HG02970 (cell line): Measurements from ENCODE around the gene RTN4RL2.

Source experiments
- ATAC-seq: cut with Tn5 transposase; IDR thresholded peaks from one replicate; pipeline ENCODE4 v1.9.1; 2021; ENCODE audit warnings: mild to moderate bottlenecking, moderate library complexity, moderate number of reproducible peaks; ENCODE audit not compliant: unreplicated experiment, low FRiP score

Gene RTN4RL2

DNA sequence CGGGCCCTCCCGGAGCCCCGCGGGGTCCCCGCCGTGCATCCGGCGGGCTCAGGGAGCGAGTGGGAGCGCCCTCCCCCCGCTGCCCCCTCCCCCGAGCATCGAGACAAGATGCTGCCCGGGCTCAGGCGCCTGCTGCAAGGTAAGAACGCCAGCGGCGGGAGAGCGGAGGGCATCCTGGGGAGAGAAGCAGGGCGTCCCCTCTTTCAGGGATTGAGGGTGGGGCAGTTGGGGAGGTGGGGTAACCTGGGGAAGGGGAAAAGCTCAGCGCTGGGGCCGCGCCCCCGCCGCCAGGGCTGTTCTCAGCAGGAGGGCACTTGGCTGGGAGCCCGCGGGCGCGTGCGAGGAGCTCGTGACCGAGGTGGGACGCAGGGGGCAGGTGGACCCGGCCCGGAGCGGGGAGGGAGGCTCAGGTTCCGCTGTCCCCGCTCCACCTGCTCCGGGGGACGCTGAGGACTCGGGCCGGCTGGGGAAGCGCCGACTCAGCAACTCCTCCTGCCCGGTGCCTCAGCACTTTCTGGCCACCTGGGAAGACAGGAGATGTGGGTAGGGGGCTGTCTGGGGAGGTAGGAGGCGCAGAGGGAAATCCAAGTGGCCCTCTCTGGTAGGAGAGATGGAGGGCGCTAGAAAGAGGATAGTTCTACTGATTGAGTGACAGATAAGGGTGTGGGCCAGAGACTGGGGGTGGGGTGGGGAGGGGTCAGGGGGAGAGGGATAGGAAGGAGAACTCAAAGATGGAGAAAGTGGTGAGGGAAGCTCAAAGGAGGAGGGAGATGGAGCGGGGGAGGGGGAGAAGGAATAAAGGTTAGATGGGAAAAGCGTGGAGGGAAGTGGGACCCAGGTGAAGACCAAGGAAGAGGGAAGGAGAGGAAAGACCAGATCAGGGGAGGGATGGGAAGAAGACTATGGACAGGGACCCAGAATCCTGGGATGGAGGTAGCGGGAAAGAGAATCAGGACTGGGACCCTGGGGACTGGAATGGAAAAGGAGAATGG, 726 bp downstream of the RTN4RL2 start:
- no peak for ATAC-seq

DNA sequence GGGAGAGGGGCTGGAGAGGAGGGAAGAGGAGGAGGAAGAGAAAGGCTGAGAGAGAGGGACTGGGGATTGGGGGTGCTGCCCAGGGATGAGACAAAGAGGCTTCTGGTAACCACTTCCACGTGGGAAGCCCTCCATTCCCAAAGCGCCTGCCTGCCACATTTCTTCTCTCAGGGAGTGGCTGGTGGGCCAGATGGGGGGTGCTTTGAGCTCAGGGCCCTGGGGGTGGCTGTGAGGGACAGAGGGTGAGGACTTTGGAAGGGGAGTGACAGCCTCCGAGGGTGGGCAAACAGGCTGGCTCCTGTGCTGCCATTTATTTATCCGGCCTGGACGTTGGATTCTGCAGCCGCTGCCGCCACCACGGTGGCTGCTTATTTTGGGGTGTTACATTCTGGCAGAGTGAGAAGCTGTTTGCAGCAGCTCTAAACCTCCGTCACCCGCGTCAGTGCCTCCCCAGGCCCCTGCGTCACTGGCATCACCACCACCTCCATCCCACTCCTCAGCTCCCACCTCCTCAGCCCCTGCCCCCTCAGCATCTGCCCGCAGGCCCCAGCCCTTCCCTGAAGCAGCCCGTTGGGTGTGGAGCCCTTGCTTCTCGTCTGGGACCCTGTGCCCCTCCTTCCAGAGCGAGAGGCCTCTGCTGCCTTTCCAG, 1.6 kb downstream of the RTN4RL2 start:
- no peak for ATAC-seq

DNA sequence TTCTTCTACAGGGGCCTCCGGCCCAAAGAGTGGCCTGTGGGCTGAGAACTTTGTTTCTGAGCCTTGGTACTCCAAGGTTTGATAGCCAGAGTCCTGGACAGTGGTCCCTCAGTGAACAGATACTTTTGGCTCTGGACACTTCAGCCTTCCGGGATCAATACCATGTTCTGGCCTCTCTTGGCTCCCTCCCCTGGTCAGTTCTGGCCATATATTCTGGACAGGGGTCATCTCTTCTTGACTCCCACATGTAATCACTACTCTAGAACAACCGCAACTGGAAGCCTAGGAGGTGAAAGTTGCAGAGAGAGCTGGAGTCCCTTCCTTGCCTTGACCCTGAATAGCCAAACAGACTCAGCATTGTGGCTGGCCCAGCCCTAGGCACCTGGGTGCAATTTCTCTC, 2.3 kb downstream of the RTN4RL2 start:
- no peak for ATAC-seq

DNA sequence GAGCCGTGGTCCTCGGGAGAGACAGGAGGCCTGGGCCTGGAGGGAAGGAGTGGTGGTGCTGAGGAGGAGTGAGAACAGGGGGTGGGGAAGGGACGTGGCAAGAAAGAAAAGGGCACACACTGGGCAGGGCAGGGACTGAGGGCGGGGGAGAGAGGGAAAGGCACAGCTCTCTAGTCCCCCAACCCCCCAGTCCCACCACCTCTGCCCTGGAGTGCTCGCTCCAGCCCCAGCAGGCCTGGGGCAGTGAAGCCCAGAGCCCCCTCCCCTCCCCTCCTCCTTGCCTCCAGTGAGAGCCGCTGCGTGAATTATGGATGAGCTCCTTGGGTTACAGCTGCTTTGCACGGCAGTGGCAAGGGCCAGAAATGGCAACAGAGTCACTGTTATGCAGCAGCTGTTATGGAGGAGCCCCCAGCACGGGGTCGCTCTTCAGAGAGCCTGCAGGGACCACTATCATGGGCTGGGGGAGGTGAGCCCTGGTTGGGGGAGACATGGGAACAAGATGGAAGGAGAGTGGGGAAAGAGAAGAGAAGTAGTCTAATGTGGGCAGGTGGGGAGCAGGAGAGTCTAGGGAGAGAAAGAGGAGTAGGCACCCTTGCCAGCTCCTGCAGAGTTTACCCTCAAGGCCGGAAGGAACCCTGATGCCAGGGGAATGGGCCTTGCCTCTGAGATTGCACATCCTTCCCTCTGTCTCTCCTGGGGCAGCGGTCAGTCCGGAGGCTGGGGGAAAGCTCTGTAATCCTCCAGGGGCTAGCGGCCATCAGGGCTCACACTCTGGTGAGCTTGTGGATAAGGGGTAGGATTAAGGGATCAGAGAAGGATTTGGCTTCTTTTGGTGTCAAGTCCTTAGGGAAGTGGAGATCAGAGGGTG, 3.6 kb downstream of the RTN4RL2 start:
- ATAC-seq = no peak

DNA sequence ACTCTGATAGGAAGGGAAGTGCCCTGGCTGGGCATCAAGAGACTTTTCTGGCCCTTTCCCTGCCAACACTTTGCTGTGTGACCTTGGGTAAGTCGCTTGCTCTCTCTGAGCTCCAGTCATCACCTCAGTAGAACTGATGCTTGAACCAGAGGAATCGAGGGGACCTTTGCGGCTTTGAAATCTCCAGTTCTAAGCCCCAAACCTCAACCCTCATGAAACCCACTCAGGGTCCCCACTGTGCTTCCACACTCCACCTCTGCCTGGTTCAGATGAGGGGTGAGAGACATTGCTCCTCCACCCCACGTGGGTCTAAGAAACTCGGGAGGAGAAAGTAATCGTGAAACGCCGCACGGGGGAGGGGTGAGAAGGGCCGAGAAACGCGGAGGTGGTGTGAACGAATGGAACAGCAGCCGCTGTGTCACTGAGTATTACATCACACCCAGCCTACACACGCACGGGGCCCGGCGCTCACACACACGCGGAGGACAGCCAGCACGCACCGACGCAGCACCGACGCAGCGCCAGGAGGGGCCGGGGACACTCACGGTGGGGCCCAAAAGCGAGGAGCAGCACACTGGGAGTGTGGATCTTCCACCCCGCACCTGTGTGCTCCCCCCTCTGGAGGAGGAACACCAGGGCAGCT, 4.3 kb downstream of the RTN4RL2 start:
- ATAC-seq = no peak

DNA sequence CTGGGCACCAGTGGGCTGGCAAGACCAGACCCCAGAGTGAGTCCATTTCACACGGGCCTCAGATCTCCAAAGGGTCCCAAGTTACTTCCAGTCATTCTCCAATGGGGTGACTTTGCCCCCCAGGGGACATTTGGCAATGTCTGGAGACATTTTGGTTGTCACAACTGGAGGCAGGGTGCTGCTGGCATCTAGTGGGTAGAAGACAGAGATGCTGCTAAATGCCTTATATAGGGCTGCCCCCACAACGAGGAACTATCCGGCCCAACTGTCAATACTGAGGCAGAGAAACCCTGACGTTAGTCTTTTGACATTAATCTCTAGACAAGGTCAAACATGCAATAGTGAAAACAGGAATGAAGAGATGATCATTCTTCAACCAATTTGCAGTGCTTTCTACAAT, 6.4 kb downstream of the RTN4RL2 start:
- no peak for ATAC-seq

DNA sequence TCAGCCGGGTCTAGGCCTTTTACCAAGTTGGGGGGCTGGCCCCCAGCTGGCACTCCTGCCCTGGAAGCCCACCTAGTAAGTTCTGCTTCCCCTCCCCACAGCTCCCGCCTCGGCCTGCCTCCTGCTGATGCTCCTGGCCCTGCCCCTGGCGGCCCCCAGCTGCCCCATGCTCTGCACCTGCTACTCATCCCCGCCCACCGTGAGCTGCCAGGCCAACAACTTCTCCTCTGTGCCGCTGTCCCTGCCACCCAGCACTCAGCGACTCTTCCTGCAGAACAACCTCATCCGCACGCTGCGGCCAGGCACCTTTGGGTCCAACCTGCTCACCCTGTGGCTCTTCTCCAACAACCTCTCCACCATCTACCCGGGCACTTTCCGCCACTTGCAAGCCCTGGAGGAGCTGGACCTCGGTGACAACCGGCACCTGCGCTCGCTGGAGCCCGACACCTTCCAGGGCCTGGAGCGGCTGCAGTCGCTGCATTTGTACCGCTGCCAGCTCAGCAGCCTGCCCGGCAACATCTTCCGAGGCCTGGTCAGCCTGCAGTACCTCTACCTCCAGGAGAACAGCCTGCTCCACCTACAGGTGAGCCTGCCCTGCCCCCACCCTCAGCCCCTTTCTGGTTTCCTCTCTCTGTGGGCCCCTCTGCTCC, 7.3 kb downstream of the RTN4RL2 start:
- no peak for ATAC-seq

DNA sequence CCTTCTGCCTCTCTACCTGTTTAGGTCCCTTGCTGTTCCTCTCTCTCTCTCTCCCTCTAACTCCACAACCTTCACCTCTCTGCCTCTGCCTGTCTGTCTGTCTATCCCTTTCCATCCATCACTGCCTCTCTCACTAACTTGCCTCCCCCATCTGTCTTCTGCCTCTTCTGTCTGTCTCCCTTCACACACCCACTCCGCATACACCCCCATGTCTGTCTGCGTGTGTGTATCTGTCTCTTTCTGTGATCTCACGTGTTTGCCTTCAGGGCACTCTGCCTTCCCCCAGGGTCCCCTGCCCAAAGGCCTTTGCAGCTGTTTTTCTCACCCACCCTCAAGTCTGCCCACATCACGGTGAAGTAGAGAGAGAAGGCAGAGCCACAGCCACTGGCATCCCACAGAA, 7.9 kb downstream of the RTN4RL2 start:
- no peak for ATAC-seq

DNA sequence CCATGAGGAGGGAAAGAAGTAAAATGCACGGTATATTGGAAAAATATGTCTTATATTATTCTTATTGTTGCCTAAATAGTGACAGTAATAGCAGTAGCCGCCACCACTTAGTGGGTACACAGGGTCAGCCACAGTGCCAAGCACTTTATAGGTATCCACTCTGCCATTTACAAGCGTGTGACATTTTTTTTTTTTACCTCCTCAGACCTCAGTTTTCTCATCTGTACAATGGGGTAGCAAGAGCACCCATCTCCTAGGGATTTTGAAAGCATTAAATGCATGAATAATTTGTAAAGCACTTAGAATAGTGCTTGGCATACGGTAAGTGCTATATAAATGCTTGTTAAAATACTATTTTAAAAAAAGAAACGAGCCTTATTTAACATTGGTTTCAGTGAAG, 8.9 kb downstream of the RTN4RL2 start:
- ATAC-seq = no peak

DNA sequence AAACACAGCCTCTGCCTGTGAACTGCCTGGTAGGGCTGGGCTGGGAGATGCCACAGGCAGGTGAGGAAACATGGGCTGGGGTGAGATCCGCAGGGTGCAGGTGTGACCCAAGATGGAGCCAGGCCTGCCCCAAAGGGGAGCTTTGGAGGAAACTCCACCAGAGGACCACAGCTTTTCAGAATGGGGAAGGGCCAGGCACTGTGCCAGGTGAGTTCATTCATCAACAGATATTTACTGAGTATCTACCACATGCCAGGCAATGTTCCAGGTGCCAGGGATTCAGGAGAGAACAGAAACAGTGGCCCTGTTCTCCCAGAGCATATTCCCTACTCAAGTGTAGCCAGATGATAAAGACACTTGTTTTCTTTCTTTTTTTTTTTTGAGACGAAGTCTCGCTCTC, 11.2 kb downstream of the RTN4RL2 start:
- ATAC-seq = no peak

DNA sequence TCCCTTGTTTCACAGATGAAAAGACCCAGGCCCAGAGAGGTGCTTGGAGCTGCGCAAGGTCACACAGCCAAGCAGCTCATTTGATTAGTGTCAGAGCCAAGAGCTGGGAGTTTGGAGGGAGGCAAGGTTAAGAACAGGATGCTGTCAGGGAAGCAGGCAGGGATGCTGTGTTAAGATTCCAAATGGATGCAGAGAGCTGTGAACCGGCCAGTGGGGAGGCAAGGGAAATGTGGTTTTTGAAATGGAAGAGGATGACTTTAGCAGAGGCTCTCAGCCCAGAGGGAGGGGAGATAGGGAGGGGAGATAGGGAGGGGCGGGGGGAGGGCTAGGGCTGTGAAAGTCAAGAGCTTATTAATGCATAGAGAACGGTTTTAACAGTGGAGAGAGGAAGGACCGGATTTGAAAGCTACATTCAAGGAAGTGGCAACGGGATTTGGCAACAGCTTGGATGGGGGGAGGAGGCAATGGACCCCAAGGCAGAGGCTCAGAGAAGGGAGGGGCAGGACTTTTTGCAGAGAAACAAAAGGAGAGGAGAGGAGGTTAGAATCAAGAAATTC, 13.0 kb downstream of the RTN4RL2 start:
- no peak for ATAC-seq

DNA sequence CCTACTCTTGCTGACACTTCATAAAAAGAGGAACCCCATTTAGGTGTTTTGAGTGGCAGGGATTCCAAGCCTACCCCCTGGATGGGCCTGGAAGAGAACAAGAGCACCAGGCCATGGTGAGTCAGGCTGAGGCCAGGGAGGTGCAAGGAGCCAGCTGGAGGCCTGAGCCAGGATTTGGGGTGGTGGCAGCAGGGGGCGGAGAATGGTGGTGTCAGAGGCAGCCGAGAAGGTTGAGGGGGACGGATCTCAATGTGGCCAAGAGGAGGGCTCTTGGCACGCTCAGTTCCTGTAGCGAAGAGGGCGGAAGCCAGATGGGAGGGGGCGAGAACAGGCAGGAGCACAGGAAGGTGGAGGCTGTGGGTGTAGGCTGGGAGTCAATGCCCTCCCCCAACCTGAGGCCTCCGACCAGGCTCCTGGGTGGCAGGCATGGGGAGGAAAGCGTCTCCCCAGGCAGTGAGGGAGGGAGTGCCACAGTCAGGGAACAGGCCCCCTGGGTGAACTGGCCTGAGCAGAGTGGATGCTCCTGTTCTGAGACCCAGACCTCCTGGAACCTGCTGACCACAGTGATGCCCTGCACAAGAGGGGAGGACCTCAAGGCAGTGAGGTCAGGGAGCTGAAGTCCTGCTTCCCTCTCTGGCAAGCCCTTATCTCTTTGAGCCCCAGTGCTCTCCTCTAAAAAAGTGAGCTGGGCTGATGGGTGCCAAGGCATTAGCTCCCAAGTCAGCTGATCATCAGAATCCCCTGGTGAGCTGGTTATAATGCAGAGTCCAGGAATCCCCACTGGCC, 13.9 kb downstream of the RTN4RL2 start:
- ATAC-seq = no peak

DNA sequence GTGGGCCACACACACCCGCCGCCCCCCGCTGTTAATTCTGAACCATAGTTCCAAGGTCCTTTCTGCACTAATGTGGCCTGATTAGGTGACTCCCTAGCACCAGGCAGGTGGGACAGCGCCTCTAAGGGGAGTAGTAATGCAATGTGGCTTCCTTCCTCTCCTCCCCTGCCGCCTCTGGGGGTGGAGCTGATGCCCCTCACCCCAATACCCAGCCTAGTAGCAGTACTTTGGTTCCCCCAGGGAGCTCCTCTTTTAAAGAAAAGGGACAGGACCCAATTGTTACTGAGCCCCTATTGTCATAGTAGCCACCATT, 14.4 kb downstream of the RTN4RL2 start:
- no peak for ATAC-seq

DNA sequence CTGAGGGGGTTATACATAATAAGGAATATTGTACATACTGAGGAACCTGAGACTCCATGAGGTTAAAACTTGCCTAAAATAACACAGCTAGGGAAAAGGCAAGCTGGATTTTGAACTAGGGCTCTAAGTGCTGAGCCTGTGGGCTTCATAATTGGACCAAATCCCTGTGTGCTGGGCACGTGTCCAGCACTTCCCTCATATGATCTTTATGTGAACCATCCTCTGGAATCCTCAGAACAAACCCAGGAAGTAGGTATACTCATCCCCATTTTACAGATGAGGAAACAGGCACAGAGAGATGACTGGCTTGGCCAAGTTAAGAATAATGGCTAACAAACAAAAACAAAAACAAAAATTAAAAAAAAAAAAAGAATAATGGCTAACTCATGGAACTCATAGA, 14.9 kb downstream of the RTN4RL2 start:
- ATAC-seq = no peak

DNA sequence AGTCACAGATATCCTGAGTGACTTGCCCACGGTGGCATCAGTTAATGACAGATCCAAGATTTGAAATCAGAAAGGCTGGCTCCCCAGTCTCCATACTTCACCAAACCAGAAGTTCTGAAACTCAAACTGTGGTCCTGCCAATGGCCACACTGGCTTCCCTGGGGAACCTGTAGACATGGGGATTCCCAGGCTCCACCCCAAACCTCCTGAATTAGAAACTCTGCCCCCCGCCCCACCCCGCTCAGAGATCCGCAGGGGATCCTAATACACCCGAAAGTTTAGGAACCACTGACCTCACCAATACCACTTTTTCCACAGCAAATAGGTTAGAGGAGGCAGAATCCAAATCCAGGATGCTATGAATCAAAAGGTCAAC, 15.3 kb downstream of the RTN4RL2 start:
- ATAC-seq = no peak

DNA sequence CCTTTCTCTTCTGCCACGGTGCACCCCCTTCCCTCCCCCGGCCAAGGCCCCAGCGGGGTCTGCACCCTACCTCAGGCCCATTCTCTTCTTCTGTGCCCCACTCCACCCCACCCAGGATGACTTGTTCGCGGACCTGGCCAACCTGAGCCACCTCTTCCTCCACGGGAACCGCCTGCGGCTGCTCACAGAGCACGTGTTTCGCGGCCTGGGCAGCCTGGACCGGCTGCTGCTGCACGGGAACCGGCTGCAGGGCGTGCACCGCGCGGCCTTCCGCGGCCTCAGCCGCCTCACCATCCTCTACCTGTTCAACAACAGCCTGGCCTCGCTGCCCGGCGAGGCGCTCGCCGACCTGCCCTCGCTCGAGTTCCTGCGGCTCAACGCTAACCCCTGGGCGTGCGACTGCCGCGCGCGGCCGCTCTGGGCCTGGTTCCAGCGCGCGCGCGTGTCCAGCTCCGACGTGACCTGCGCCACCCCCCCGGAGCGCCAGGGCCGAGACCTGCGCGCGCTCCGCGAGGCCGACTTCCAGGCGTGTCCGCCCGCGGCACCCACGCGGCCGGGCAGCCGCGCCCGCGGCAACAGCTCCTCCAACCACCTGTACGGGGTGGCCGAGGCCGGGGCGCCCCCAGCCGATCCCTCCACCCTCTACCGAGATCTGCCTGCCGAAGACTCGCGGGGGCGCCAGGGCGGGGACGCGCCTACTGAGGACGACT, 15.9 kb downstream of the RTN4RL2 start:
- ATAC-seq = no peak

DNA sequence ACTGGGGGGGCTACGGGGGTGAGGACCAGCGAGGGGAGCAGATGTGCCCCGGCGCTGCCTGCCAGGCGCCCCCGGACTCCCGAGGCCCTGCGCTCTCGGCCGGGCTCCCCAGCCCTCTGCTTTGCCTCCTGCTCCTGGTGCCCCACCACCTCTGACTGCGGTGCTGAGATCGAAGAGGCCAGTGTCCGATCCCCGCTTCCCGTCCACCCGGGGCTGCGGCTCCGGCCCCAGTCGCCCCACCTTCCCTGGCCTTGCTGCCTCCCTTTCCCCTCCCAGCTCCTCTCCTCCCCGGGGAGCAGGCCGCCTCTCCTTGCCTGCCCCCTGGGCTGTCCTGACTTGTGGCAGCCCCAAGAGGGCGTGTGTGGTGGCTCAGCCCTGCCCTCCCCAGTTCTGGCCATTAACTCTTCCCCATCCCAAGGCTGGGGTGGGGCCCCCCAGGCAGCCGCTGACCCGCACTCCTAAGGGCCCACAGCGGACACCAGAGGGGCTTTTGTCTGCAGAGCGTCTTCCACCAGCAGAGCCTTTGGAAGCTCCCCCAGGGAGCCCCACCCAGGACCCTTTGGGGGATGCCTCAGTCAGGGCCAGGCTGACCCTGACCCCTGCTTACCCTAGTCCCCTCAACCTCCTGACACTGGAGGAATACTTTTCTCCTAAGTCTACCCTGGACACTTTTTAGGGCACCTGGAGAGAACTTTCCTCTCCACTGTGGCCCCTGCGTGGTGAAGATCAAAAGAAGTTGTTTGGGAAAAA, 16.6 kb downstream of the RTN4RL2 start:
- no peak for ATAC-seq
